SK-N-SH (cell line): ENCODE measurements around the gene BCL2L15. TPM values are rescaled to one million over a fixed set of nuclear protein-coding genes. Genes with fewer than 3 reads are reported as not detected.

Source experiments
- CTCF ChIA-PET: fragments of 300-600, 350-600 bp; formaldehyde crosslinking; extraction: SDS; loops from one replicate; lab custom pipeline; 2021; lab: Yijun Ruan, JAX
- POLR2A ChIA-PET: fragments of 350-600 bp; sonication (Branson Sonifier 250); formaldehyde crosslinking; extraction: SDS; loops from one replicate; lab custom pipeline; 2020; ENCODE audit warnings: antibody characterized with exemption, inconsistent platforms; lab: Yijun Ruan, JAX
- DNase-seq: peaks from one replicate; pipeline ENCODE4 v3.0.0; 2012
- H2AFZ ChIP-seq: fragments of 200-600 bp; sonication (generic); 2 replicates; pipeline ENCODE4 v1.8.1; 2016; ENCODE audit warnings: antibody characterized with exemption, mild to moderate bottlenecking, low read depth
- H3F3A ChIP-seq: fragments of 200-600 bp; sonication (generic); replicated peaks from 2 replicates; pipeline ENCODE3; 2016; ENCODE audit warnings: antibody characterized with exemption, mild to moderate bottlenecking; ENCODE audit not compliant: insufficient read depth
- H3K27ac ChIP-seq, 2 experiments: fragments of 200-500 bp in 1 of 2; fragments of 200-600 bp in 1 of 2; sonication (Bioruptor generic) in 1 of 2; sonication (generic), shearing (Covaris generic) in 1 of 2; 2 replicates each; pipeline versions ENCODE4 v1.5.1 to v1.6.1; 2014 to 2016; ENCODE audit warnings: low read depth in 2 of 2, inconsistent platforms in 1 of 2, low read length in 1 of 2, mild to moderate bottlenecking in 1 of 2, mixed read lengths in 1 of 2
- H3K27me3 ChIP-seq: fragments of 200-600 bp; sonication (generic), shearing (Covaris generic); 2 replicates; pipeline ENCODE4 v1.6.1; 2016; ENCODE audit warnings: mixed run types; ENCODE audit not compliant: insufficient read depth
- H3K36me3 ChIP-seq, 2 experiments: fragments of 200-500 bp in 1 of 2; fragments of 200-600 bp in 1 of 2; sonication (Bioruptor generic) in 1 of 2; sonication (generic) in 1 of 2; replicated peaks in 1 of 2; 2 replicates each; pipeline versions ENCODE3 to v1.5.1; 2014 to 2016; ENCODE audit warnings: low read length in 1 of 2, mild to moderate bottlenecking in 1 of 2; ENCODE audit not compliant: insufficient read depth in 2 of 2, control insufficient read depth in 1 of 2
- H3K4me1 ChIP-seq, 2 experiments: fragments of 200-500 bp in 1 of 2; fragments of 200-600 bp in 1 of 2; sonication (Bioruptor generic) in 1 of 2; sonication (generic), shearing (Covaris generic) in 1 of 2; 2 replicates each; pipeline versions ENCODE4 v1.5.1 to v1.6.1; 2014 to 2016; ENCODE audit warnings: low read depth in 1 of 2, low read length in 1 of 2, mixed run types in 1 of 2; ENCODE audit not compliant: insufficient read depth in 2 of 2, control insufficient read depth in 1 of 2
- H3K4me2 ChIP-seq: fragments of 200-600 bp; sonication (generic), shearing (Covaris generic); 2 replicates; pipeline ENCODE4 v1.6.1; 2017; ENCODE audit warnings: mixed run types
- H3K4me3 ChIP-seq, 2 experiments: fragments of 200-500 bp in 1 of 2; fragments of 200-600 bp in 1 of 2; sonication (Bioruptor generic) in 1 of 2; sonication (generic), shearing (Covaris generic) in 1 of 2; 2 replicates each; pipeline versions ENCODE4 v1.5.1 to v1.8.1; 2014 to 2016; ENCODE audit warnings: low read depth in 2 of 2, inconsistent platforms in 1 of 2, low read length in 1 of 2, mild to moderate bottlenecking in 1 of 2, mixed read lengths in 1 of 2, moderate library complexity in 1 of 2
- H3K79me2 ChIP-seq: fragments of 200-600 bp; sonication (generic); 2 replicates; pipeline ENCODE4 v1.8.1; 2017; ENCODE audit warnings: mild to moderate bottlenecking; ENCODE audit not compliant: insufficient read depth
- H3K9ac ChIP-seq: fragments of 200-600 bp; sonication (generic); 2 replicates; pipeline ENCODE4 v1.6.1; 2017; ENCODE audit warnings: mixed run types
- H3K9me2 ChIP-seq: fragments of 200-600 bp; sonication (generic); 2 replicates; pipeline ENCODE4 v1.6.1; 2017; ENCODE audit warnings: mixed run types
- H3K9me3 ChIP-seq: fragments of 200-600 bp; sonication (generic); 2 replicates; pipeline ENCODE4 v1.6.1; 2017; ENCODE audit warnings: mixed run types, mild to moderate bottlenecking, moderate library complexity
- H4K20me1 ChIP-seq: fragments of 200-600 bp; sonication (generic); 2 replicates; pipeline ENCODE4 v1.6.1; 2017; ENCODE audit warnings: mild to moderate bottlenecking, mixed run types; ENCODE audit not compliant: insufficient read depth
- CHD2 ChIP-seq: fragments of 150-350 bp; IDR thresholded peaks from 2 replicates; pipeline ENCODE4 v1.6.1; 2018; ENCODE audit warnings: low read length; ENCODE audit not compliant: partially characterized antibody
- CTCF ChIP-seq: fragments of 200-600 bp; sonication (generic); IDR thresholded peaks from 2 replicates; pipeline ENCODE4 v1.6.1; 2017; ENCODE audit warnings: antibody characterized with exemption, mild to moderate bottlenecking, moderate library complexity
- ELF1 ChIP-seq: IDR thresholded peaks from 2 replicates; pipeline ENCODE4 v1.4.0; 2012
- GABPA ChIP-seq: IDR thresholded peaks from 2 replicates; pipeline ENCODE4 v1.4.0; 2012; ENCODE audit warnings: low read depth, mild to moderate bottlenecking
- JUND ChIP-seq: IDR thresholded peaks from 2 replicates; pipeline ENCODE4 v1.4.0; 2012
- MXI1 ChIP-seq: IDR thresholded peaks from 2 replicates; pipeline ENCODE4 v1.6.1; 2012; ENCODE audit warnings: mild to moderate bottlenecking, low read depth, low read length, improper control_type of control experiment
- NRF1 ChIP-seq: IDR thresholded peaks from 2 replicates; pipeline ENCODE4 v1.6.1; 2012; ENCODE audit warnings: low read depth, mild to moderate bottlenecking, low read length
- RAD21 ChIP-seq: IDR thresholded peaks from 2 replicates; pipeline ENCODE4 v1.6.1; 2012; ENCODE audit warnings: mild to moderate bottlenecking, low read length
- RCOR1 ChIP-seq: fragments of 150-350 bp; IDR thresholded peaks from 2 replicates; pipeline ENCODE4 v1.6.1; 2017; ENCODE audit warnings: antibody characterized with exemption, low read length
- REST ChIP-seq: IDR thresholded peaks from 2 replicates; pipeline ENCODE4 v1.6.1; 2012; ENCODE audit warnings: mild to moderate bottlenecking, low read depth, low read length, moderate library complexity
- RFX5 ChIP-seq: IDR thresholded peaks from 2 replicates; pipeline ENCODE4 v1.6.1; 2012; ENCODE audit warnings: mild to moderate bottlenecking, improper control_type of control experiment, low read length
- TEAD4 ChIP-seq: IDR thresholded peaks from 2 replicates; pipeline ENCODE4 v1.4.0; 2012; ENCODE audit warnings: mild to moderate bottlenecking, borderline replicate concordance; ENCODE audit not compliant: insufficient read depth
- YY1 ChIP-seq: IDR thresholded peaks from 2 replicates; pipeline ENCODE4 v1.4.0; 2012; ENCODE audit warnings: low read depth, mild to moderate bottlenecking
- ZBTB33 ChIP-seq: IDR thresholded peaks from 2 replicates; pipeline ENCODE4 v1.4.0; 2012; ENCODE audit warnings: low read depth, borderline replicate concordance
- WGBS: methylation state at CpG from one replicate; pipeline ENCODE4 v1.1.6; 2017; ENCODE audit warnings: low lambda C conversion rate; 5-methylcytosine and 5-hydroxymethylcytosine counted together
- polyA plus RNA-seq, 3 experiments: library from polyadenylated mRNA; depleted of rRNA; stranded (reverse); fragments of >200 nt; gene quantifications; 2 replicates each; pipeline ENCODE4 v1.2.3, GENCODE V29; 2012

Gene BCL2L15
- polyA plus RNA-seq, 1 of the 3 experiments (the other 2 are of a cell fraction), result 0.02 TPM

- TF ChIP-seq MXI1 (no peak), YY1 (no peak)
Observed at GRCh38 chr1:113876176-113876575, 11.2 kb downstream of the BCL2L15 start (continued).

GRCh38 chr1:113875714-113876113 lies 11.7 kb downstream of the BCL2L15 start:
- Histone ChIP-seq H4K20me1 (no peaks in the 10 kb centered on the region), H3K79me2 (no peaks in the 10 kb centered on the region), H3K4me1 (0 out of 4 replicates have a peak, but pooled peaks cover 0 to 4% of the 10 kb centered on the region in 2 experiments), H3K27me3 (no peaks in the 10 kb centered on the region), H3K27ac (no peak overlapping the region), H3K36me3 (no peaks in the 10 kb centered on the region), H2AFZ (no peak overlapping the region), H3K9me2 (no peaks in the 10 kb centered on the region), H3K9ac (no peak overlapping the region), H3K9me3 (no peaks in the 10 kb centered on the region), H3F3A (no peaks in the 10 kb centered on the region), H3K4me2 (no peak overlapping the region), H3K4me3 (no peak overlapping the region)
- CTCF ChIA-PET, result interaction anchor here (1.1 to 1.3 kb wide), 2 partner anchors 9 to 471 kb away, joined by 3 to 5 read pairs; no protein-coding TSS in a partner anchor
- POLR2A ChIA-PET, result no interaction called here
- 97% methylated on average over 2 of the region's 2 CpGs for WGBS
- no peak for DNase-seq
- TF ChIP-seq ZBTB33 (no peak), NRF1 (no peak), ELF1 (no peak), TEAD4 (no peak), JUND (no peak), CTCF (no peak)

- Histone ChIP-seq H3K27me3 (no peaks in the 10 kb centered on the region), H3K9me3 (no peaks in the 10 kb centered on the region), H3K9ac (no peak overlapping the region)
- no peak for TF ChIP-seq RCOR1
- TF ChIP-seq RAD21, result no peak
- TF ChIP-seq REST, result no peak
- no peak for TF ChIP-seq NRF1
- TF ChIP-seq CHD2, result no peak
- no peak for TF ChIP-seq GABPA
- no peak for TF ChIP-seq RFX5
- TF ChIP-seq CTCF, result peak; percentile 34
- no peak for TF ChIP-seq ELF1
- TF ChIP-seq, all 33 proteins: peak for 1
- POLR2A ChIA-PET, result no interaction called here
- Histone ChIP-seq H3K4me2 (no peak overlapping the region), H3F3A (no peaks in the 10 kb centered on the region), H3K79me2 (no peaks in the 10 kb centered on the region), H3K4me1 (0 out of 4 replicates have a peak, but pooled peaks cover 0 to 4% of the 10 kb centered on the region in 2 experiments), H3K27ac (no peak overlapping the region), H3K9me2 (no peaks in the 10 kb centered on the region), H3K36me3 (no peaks in the 10 kb centered on the region), H3K4me3 (no peak overlapping the region), H2AFZ (0 out of 2 replicates have a peak overlapping the region, but pooled peaks have one; percentile 4), H4K20me1 (no peaks in the 10 kb centered on the region)
- 94% methylated on average over 1 of the region's 1 CpG for WGBS
- DNase-seq, result no peak
- CTCF ChIA-PET, result interaction anchor here (0.6 to 1.0 kb wide), 3 partner anchors 8 to 939 kb away, joined by 3 to 4 read pairs (median 3); no protein-coding TSS in a partner anchor
Observed at GRCh38 chr1:113874012-113874879, 13.1 kb downstream of the BCL2L15 start.
